GM12865 (cell line): ENCODE data around the gene CFAP157.
A peak's percentile ranks its signal among the peaks of the same experiment; 100 is the strongest.

Source experiments
- DNase-seq: peaks from one replicate; pipeline ENCODE4 v3.0.0; 2010; ENCODE audit warnings: low read depth
- H3K4me3 ChIP-seq: 2 replicates; pipeline ENCODE4 v1.5.1; 2011; ENCODE audit warnings: mild to moderate bottlenecking, low read depth, low read length, control low read depth
- TF ChIP-seq, protein P1 (sequence below): IDR thresholded peaks from 2 replicates; pipeline ENCODE4 v1.5.1; 2011; ENCODE audit warnings: low read length, control low read depth, low read depth, inconsistent platforms; ENCODE audit not compliant: insufficient read depth; ENCODE audit errors: missing control alignments

Gene CFAP157

GRCh38 chr9:127761491-127761956 lies 54.7 kb downstream of the CFAP157 start:
- no peak overlapping the region for H3K4me3 ChIP-seq
- DNase-seq: no peak
- TF ChIP-seq, protein P1, sequence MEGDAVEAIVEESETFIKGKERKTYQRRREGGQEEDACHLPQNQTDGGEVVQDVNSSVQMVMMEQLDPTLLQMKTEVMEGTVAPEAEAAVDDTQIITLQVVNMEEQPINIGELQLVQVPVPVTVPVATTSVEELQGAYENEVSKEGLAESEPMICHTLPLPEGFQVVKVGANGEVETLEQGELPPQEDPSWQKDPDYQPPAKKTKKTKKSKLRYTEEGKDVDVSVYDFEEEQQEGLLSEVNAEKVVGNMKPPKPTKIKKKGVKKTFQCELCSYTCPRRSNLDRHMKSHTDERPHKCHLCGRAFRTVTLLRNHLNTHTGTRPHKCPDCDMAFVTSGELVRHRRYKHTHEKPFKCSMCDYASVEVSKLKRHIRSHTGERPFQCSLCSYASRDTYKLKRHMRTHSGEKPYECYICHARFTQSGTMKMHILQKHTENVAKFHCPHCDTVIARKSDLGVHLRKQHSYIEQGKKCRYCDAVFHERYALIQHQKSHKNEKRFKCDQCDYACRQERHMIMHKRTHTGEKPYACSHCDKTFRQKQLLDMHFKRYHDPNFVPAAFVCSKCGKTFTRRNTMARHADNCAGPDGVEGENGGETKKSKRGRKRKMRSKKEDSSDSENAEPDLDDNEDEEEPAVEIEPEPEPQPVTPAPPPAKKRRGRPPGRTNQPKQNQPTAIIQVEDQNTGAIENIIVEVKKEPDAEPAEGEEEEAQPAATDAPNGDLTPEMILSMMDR: no peak

GRCh38 chr9:127762111-127762676 lies 55.4 kb downstream of the CFAP157 start:
- no peak for DNase-seq
- TF ChIP-seq, protein P1: no peak
- no peak overlapping the region for H3K4me3 ChIP-seq

DNA sequence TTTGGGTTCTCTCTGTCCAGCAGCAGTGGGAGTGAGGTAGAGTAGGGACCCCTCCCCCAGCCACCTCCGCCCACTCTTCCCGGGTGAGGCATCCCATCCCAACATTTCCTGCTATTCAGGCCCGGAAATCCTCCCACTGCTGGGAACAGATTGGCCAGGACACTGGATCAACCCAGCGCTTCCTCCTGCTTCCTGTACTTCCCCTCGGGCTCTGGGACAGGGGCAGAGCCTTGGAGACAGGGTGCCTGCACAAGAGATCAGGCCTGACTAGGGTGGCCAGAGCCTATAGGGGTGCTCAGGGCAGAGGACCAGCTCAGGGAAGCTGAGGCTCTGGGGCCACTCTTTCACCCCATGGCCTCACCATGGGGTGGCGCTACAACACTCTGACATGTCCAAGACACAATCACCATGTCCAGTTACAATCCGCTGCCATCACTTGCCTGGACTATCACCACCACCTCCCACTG lies 57.2 kb downstream of the CFAP157 start:
- TF ChIP-seq, protein P1: peak; percentile 42
- DNase-seq: peak; percentile 51
- no peak overlapping the region for H3K4me3 ChIP-seq

DNA sequence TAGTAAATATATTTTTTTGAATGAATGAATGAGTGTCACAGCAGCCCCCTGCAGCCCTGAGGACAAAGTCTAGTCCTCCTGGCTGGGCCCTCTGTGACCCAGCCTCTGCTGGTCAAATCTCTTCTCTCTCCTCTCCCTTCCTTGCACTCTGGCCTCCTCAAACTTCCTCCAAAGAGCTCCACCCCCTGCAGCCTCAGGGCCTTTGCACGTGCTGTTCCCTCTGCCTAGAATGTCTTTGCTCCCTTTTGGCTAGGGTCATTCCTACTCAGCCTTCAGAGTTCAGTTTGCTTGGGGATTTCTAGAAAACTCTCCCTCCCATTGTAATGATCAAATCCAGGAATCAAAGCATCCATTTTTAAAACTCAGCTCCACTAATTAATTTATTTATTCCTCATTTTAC lies 58.6 kb downstream of the CFAP157 start:
- DNase-seq: no peak
- TF ChIP-seq, protein P1: no peak
- no peak overlapping the region for H3K4me3 ChIP-seq
